ENCODE measurements around the gene TTC9C. TPM values are rescaled to one million over a fixed set of nuclear protein-coding genes. Genes with fewer than 3 reads are reported as not detected.
A peak's percentile ranks its signal among the peaks of the same experiment; 100 is the strongest.

Gene TTC9C
- total RNA-seq, 2 experiments from 2014 or later, result 33.7 to 37.9 TPM

DNA sequence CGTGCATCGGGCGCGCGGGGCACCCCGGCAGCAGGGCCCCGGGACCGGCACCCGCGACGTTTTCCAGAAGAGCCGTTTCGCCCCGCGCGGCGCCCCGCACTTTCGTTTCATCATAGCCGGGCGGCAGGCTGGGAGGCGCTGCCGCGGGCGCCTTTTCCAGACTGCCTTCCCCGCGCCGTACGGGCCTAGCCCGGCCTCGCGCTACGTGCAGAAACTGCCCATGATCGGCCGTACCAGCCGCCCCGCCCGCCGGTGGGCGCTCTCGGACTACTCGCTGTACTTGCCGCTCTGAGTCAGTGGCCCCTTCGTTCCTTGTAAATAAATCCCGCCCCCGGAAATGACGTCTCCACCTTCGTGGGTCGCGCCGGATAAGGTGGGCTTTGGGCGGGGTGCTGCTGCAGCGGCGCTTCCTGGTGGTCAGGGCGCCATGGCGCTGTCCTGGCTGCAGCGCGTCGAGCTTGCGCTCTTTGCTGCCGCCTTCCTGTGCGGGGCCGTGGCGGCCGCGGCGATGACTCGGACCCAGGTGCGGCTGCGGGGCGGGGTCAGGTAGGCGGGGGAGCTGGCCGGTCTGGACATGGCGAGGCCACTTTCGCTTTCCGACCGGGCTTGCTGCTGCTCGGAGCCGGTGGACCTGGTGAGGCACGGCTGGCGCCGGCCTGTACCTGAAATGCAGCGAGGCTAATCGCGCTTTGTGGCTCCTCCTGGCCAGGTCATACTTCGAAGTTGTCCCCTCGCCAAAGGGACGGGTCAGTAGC is 58.9 kb downstream of the TTC9C start, which contains the start of gene TMEM179B:
Gene TMEM179B, plus strand, starts transcription at position 398 of the 755 bp plus-strand sequence. Its CDS starts 30 bp downstream, at position 428.
- Mint-ChIP-seq H3K27ac (peak within 1 kb of the TSS; percentile 95), H3K27me3 (no peaks in the 10 kb centered on the region), H3K4me3 (peak within 1 kb of the TSS; percentile 95), H3K9me3 (no peaks in the 10 kb centered on the region), H3K4me1 (ENCODE audit: low read depth) (peaks cover 41% of the 10 kb centered on the region), H3K36me3 (ENCODE audit: low read depth) (peaks cover 52% of the 10 kb centered on the region)
- ChIA-PET CTCF (interaction anchor here (0.7 to 5.3 kb wide), 50 partner anchors 9 to 1079 kb away, joined by 3 to 74 read pairs (median 8); partner anchors contain the start of genes HNRNPUL2, NXF1, POLR2G and SLC3A2), POLR2A (interaction anchor here (0.6 to 11.0 kb wide), 28 partner anchors 9 to 518 kb away, joined by 3 to 228 read pairs (median 5); partner anchors contain the start of genes HNRNPUL2, LBHD1, NXF1 and POLR2G)
- TF ChIP-seq, protein P1, sequence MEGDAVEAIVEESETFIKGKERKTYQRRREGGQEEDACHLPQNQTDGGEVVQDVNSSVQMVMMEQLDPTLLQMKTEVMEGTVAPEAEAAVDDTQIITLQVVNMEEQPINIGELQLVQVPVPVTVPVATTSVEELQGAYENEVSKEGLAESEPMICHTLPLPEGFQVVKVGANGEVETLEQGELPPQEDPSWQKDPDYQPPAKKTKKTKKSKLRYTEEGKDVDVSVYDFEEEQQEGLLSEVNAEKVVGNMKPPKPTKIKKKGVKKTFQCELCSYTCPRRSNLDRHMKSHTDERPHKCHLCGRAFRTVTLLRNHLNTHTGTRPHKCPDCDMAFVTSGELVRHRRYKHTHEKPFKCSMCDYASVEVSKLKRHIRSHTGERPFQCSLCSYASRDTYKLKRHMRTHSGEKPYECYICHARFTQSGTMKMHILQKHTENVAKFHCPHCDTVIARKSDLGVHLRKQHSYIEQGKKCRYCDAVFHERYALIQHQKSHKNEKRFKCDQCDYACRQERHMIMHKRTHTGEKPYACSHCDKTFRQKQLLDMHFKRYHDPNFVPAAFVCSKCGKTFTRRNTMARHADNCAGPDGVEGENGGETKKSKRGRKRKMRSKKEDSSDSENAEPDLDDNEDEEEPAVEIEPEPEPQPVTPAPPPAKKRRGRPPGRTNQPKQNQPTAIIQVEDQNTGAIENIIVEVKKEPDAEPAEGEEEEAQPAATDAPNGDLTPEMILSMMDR (IDR thresholded peaks at IDR 0.05), result peak; percentile 69
- intact Hi-C loops (cut with micrococcal nuclease), result loop anchor here (5.0 kb wide), 2 partner anchors 45 to 95 kb away; partner anchors contain the start of genes SLC3A2, STX5 and TEX54
- DNase-seq (peak; percentile 100), ATAC-seq (peak; percentile 75)

Other genes with a start within 250 kb of the TTC9C start
- gene AHNAK, start 181.7 kb upstream of the TTC9C start, total RNA-seq, result 10 to 100 TPM; 41.1 to 43.0 TPM
- 1,000 to 10,000 TPM; 1,925 to 1,979 TPM for gene EEF1G, start 154.6 kb upstream of the TTC9C start, total RNA-seq
- 10 to 100 TPM; 34.4 to 38.0 TPM for gene TUT1, start 137.0 kb upstream of the TTC9C start, total RNA-seq
- gene MTA2, start 126.6 kb upstream of the TTC9C start, total RNA-seq, result 100 to 1,000 TPM; 159 to 164 TPM
- gene EML3, start 115.7 kb upstream of the TTC9C start, total RNA-seq, result 100 to 1,000 TPM; 115 to 120 TPM
- gene ROM1, start 115.2 kb upstream of the TTC9C start, total RNA-seq, result 1 to 10 TPM in 1 of 2 experiments, under 1 TPM in 1; 0.79 to 1.1 TPM
- 10 to 100 TPM; 59.1 to 61.4 TPM for gene B3GAT3, start 106.5 kb upstream of the TTC9C start, total RNA-seq
- gene GANAB, start 81.9 kb upstream of the TTC9C start, total RNA-seq, result 100 to 1,000 TPM; 205 to 217 TPM
- gene INTS5, start 75.2 kb upstream of the TTC9C start, total RNA-seq, result 10 to 100 TPM; 30.3 to 31.5 TPM
- 100 to 1,000 TPM; 108 TPM for gene C11orf98, start 63.3 kb upstream of the TTC9C start, total RNA-seq
- 10 to 100 TPM; 37.1 to 43.6 TPM for gene CSKMT, start 63.2 kb upstream of the TTC9C start, total RNA-seq
- 1 to 10 TPM; 4.7 TPM for gene UQCC3, start 56.8 kb upstream of the TTC9C start, total RNA-seq
- gene LBHD1, start 56.2 kb upstream of the TTC9C start, total RNA-seq, result 10 to 100 TPM; 12.0 to 12.9 TPM
- 100 to 1,000 TPM; 104 to 120 TPM for gene UBXN1, start 49.4 kb upstream of the TTC9C start, total RNA-seq
- gene LRRN4CL, start 39.0 kb upstream of the TTC9C start, total RNA-seq, result not detected
- 10 to 100 TPM; 22.1 to 24.1 TPM for gene BSCL2, start 21.1 kb upstream of the TTC9C start, total RNA-seq
- not detected for gene GNG3, start 20.8 kb upstream of the TTC9C start, total RNA-seq
- 10 to 100 TPM; 54.9 to 58.6 TPM for gene HNRNPUL2, start 1.0 kb upstream of the TTC9C start, total RNA-seq
- 10 to 100 TPM in 1 of 2 experiments, 1 to 10 TPM in 1; 9.8 to 11.8 TPM for gene ZBTB3, start 25.7 kb downstream of the TTC9C start, total RNA-seq
- gene POLR2G, start 33.1 kb downstream of the TTC9C start, total RNA-seq, result 100 to 1,000 TPM; 109 to 111 TPM
- gene TAF6L, start 42.9 kb downstream of the TTC9C start, total RNA-seq, result 10 to 100 TPM; 13.7 to 16.7 TPM
- gene TMEM179B, start 58.9 kb downstream of the TTC9C start, total RNA-seq, result 10 to 100 TPM; 18.6 to 19.5 TPM
- gene TMEM223, start 63.5 kb downstream of the TTC9C start, total RNA-seq, result 10 to 100 TPM; 12.3 to 12.7 TPM
- 10 to 100 TPM; 80.9 to 90.0 TPM for gene NXF1, start 77.0 kb downstream of the TTC9C start, total RNA-seq
- 10 to 100 TPM; 22.0 to 22.8 TPM for gene STX5, start 103.6 kb downstream of the TTC9C start, total RNA-seq
- gene TEX54, start 104.4 kb downstream of the TTC9C start, total RNA-seq, result not detected
- gene WDR74, start 111.1 kb downstream of the TTC9C start, total RNA-seq, result 10 to 100 TPM; 96.5 to 99.3 TPM
- 100 to 1,000 TPM; 299 to 315 TPM for gene SLC3A2, start 152.4 kb downstream of the TTC9C start, total RNA-seq
- not detected for gene CHRM1, start 192.9 kb downstream of the TTC9C start, total RNA-seq